ENCODE results near the gene YAP1.

GRCh38 chr11:102205805-102206204 is 95.6 kb downstream of the YAP1 start:
- TF ChIP-seq CTCF (IDR thresholded peaks at IDR 0.05), result no peak
- TF ChIP-seq POLR2A (IDR thresholded peaks at IDR 0.05), result no peak

All from heart left ventricle (tissue), 13 donors.